HEK293T (cell line): Measurements from ENCODE around the gene URB1.

Experiments used
- CTCF ChIA-PET: fragments of 350-600 bp; formaldehyde crosslinking; extraction: SDS; loops from one replicate; lab custom pipeline; 2021; ENCODE audit warnings: antibody characterized with exemption, inconsistent platforms; lab: Yijun Ruan, JAX
- POLR2A ChIA-PET: fragments of 350-600 bp; formaldehyde crosslinking; extraction: SDS; loops from one replicate; lab custom pipeline; 2020; ENCODE audit warnings: antibody characterized with exemption, inconsistent platforms; lab: Yijun Ruan, JAX
- DNase-seq: peaks from one replicate; pipeline ENCODE4 v3.0.0; 2012; ENCODE audit warnings: mixed read lengths; ENCODE audit errors: extremely low spot score
- ARNT ChIP-seq: fragments of 450-650 bp; IDR thresholded peaks from 2 replicates; pipeline ENCODE4 v1.6.1; 2017; ENCODE audit warnings: mild to moderate bottlenecking
- BHLHE40 ChIP-seq: fragments of 450-650 bp; IDR thresholded peaks from 2 replicates; pipeline ENCODE4 v1.6.1; 2016; ENCODE audit warnings: mild to moderate bottlenecking, moderate library complexity, borderline replicate concordance
- CTBP1 ChIP-seq: fragments of 450-650 bp; IDR thresholded peaks from 2 replicates; pipeline ENCODE4 v1.6.1; 2016; ENCODE audit warnings: borderline replicate concordance
- ELF4 ChIP-seq: fragments of 450-650 bp; IDR thresholded peaks from 2 replicates; pipeline ENCODE4 v1.6.1; 2017; ENCODE audit warnings: antibody characterized with exemption
- FOXA1 ChIP-seq: fragments of 450-650 bp; IDR thresholded peaks from 2 replicates; pipeline ENCODE4 v1.6.1; 2016; ENCODE audit warnings: mild to moderate bottlenecking
- FOXK2 ChIP-seq: fragments of 450-650 bp; IDR thresholded peaks from 2 replicates; pipeline ENCODE4 v1.6.1; 2016; ENCODE audit warnings: mild to moderate bottlenecking
- FOXM1 ChIP-seq: fragments of 450-650 bp; IDR thresholded peaks from 2 replicates; pipeline ENCODE4 v1.6.1; 2017; ENCODE audit warnings: mild to moderate bottlenecking, borderline replicate concordance
- HDGF ChIP-seq: fragments of 450-650 bp; IDR thresholded peaks from 2 replicates; pipeline ENCODE4 v1.6.1; 2017; ENCODE audit warnings: antibody characterized with exemption, borderline replicate concordance
- L3MBTL2 ChIP-seq: fragments of 450-650 bp; conservative IDR thresholded peaks from 2 replicates; pipeline ENCODE4 v1.6.1; 2016; ENCODE audit warnings: mild to moderate bottlenecking
- LEF1 ChIP-seq: fragments of 450-650 bp; IDR thresholded peaks from 2 replicates; pipeline ENCODE4 v1.6.1; 2017; ENCODE audit warnings: mild to moderate bottlenecking, borderline replicate concordance
- NFRKB ChIP-seq: fragments of 450-650 bp; IDR thresholded peaks from 2 replicates; pipeline ENCODE4 v1.6.1; 2016; ENCODE audit warnings: mild to moderate bottlenecking, moderate library complexity
- SP1 ChIP-seq: fragments of 450-650 bp; IDR thresholded peaks from 2 replicates; pipeline ENCODE4 v1.6.1; 2017
- SUZ12 ChIP-seq: fragments of 450-650 bp; IDR thresholded peaks from 2 replicates; pipeline ENCODE4 v1.6.1; 2016; ENCODE audit warnings: mild to moderate bottlenecking
- TARDBP ChIP-seq: fragments of 450-650 bp; IDR thresholded peaks from 2 replicates; pipeline ENCODE4 v1.6.1; 2016
- ZNF384 ChIP-seq: fragments of 450-650 bp; IDR thresholded peaks from 2 replicates; pipeline ENCODE4 v1.6.1; 2016
- TF ChIP-seq, protein P1 (sequence below): fragments of 450-650 bp; IDR thresholded peaks from 2 replicates; pipeline ENCODE4 v1.6.1; 2016

Gene URB1

GRCh38 chr21:32426066-32426465 lies 33.3 kb upstream of the URB1 start:
- ChIA-PET CTCF (no interaction called here), POLR2A (no interaction called here)
- no peak for TF ChIP-seq ELF4
- no peak for TF ChIP-seq SP1
- DNase-seq, result no peak

- DNase-seq, result no peak
- TF ChIP-seq ZNF384, result no peak
- TF ChIP-seq, protein P1, sequence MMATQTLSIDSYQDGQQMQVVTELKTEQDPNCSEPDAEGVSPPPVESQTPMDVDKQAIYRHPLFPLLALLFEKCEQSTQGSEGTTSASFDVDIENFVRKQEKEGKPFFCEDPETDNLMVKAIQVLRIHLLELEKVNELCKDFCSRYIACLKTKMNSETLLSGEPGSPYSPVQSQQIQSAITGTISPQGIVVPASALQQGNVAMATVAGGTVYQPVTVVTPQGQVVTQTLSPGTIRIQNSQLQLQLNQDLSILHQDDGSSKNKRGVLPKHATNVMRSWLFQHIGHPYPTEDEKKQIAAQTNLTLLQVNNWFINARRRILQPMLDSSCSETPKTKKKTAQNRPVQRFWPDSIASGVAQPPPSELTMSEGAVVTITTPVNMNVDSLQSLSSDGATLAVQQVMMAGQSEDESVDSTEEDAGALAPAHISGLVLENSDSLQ, result no peak
- no peak for TF ChIP-seq SUZ12
- ChIA-PET CTCF (interaction anchor here (0.7 kb wide), 1 partner anchor 153 kb away, joined by 3 read pairs; no protein-coding TSS in a partner anchor), POLR2A (no interaction called here)
These were observed 32.8 kb upstream of the URB1 start for GRCh38 chr21:32425628-32426027.

- ChIA-PET POLR2A (no interaction called here), CTCF (no interaction called here)
- no peak for DNase-seq
- TF ChIP-seq BHLHE40 (no peak), LEF1 (no peak), FOXA1 (no peak), CTBP1 (no peak), FOXM1 (no peak), ARNT (no peak), NFRKB (no peak), HDGF (no peak), ZNF384 (no peak), ELF4 (no peak), FOXK2 (no peak), L3MBTL2 (no peak), SP1 (no peak)
- TF ChIP-seq, protein P1, result no peak
These were observed 31.9 kb upstream of the URB1 start for GRCh38 chr21:32424674-32425073.

DNA sequence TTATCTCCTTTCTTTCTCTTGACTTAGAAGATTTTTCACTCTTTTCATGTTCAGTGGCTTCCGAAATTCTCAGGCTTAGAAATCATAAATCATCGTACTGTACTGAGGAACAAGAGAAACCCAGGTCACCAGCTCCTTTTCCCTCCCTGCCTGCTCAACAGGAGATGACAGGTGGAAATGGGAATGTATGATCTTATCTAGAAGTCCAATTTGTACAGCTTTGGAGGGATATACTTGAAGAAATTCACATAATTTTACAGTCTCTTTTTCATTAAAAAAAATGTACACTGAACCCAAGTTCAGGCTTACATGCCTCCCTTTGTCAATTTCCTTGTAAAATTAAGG lies 31.4 kb upstream of the URB1 start:
- ChIA-PET POLR2A (no interaction called here), CTCF (no interaction called here)
- DNase-seq, result no peak
- no peak for TF ChIP-seq NFRKB
- TF ChIP-seq SUZ12, result no peak
- TF ChIP-seq BHLHE40, result no peak
- no peak for TF ChIP-seq SP1
- TF ChIP-seq FOXM1, result no peak
- no peak for TF ChIP-seq FOXK2
- TF ChIP-seq HDGF, result no peak
- TF ChIP-seq L3MBTL2, result no peak
- no peak for TF ChIP-seq LEF1
- no peak for TF ChIP-seq ARNT
- TF ChIP-seq ZNF384, result no peak
- TF ChIP-seq TARDBP, result no peak
- TF ChIP-seq ELF4, result no peak

DNA sequence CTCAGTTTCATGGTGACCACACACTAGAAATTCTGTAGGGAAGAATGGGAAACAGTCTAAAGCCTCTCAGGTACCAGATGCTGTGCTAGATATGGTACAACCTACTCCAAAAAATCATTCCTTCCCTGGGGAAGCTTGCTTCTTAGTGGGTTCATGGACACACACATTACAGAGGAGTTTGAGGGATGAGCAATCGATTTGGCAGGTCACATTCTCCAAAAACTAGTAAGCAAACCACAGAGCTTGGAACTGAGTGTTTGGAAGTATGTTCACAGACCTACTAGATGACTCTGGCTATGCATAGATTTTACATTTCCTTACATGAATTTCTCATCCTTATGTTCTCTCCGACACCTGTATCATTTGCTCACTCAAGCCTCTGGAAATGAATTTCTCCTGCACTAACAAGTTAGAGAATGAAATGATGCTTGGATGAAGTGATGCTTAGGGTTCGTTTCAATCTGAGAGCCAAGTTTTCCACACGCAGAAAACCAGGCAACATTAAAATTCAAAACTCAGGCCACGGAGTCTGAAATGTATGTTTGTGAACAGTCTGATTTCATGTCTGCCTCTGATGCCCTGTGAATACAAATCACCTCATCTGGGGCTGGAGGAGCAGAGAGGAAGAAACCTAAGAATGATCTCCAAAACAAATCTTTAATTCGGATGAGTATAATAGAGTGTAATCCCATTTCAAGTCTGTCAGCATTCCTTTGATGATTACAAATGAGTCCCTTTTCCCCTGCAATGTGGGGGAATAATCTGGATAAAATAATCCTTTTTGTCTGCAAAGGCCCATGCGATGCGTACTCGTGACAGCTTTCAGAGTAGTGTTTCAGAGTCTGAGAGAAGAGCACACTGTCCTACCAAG lies 30.7 kb upstream of the URB1 start:
- CTCF ChIA-PET, result no interaction called here
- TF ChIP-seq ZNF384 (no peak), SUZ12 (no peak), L3MBTL2 (no peak), ARNT (no peak), HDGF (no peak), TARDBP (no peak)
- POLR2A ChIA-PET, result no interaction called here
- no peak for DNase-seq

DNA sequence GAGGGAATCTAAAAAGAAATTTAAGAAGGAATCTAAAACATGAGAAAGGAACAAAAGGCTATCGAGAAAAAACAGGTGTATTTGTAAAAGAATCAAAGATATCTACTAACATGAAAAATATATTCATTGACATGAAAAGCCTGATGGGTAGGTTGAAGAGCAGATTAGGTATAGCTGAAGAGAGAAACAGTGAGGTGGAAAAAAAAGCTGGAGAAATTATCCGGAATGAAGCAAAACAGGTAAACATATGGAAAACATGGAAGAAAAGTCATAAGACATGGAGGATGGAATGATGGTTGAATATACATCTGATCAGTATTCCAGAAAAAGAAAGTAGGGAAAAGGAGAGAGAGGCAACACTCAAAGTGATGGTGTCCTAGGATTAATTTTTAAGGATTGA lies 29.3 kb upstream of the URB1 start:
- TF ChIP-seq HDGF, result no peak
- no peak for TF ChIP-seq CTBP1
- no peak for TF ChIP-seq L3MBTL2
- TF ChIP-seq FOXK2, result no peak
- no peak for TF ChIP-seq ZNF384
- no peak for TF ChIP-seq FOXM1
- no peak for TF ChIP-seq ELF4
- no peak for TF ChIP-seq SP1
- TF ChIP-seq, protein P1, result no peak
- no peak for TF ChIP-seq TARDBP
- DNase-seq, result no peak
- ChIA-PET POLR2A (no interaction called here), CTCF (no interaction called here)

GRCh38 chr21:32418146-32418545 lies 25.3 kb upstream of the URB1 start:
- TF ChIP-seq TARDBP (no peak), FOXM1 (no peak), LEF1 (no peak), SUZ12 (no peak), HDGF (no peak), ARNT (no peak)
- TF ChIP-seq, protein P1, result no peak
- CTCF ChIA-PET, result interaction anchor here (0.7 kb wide), 1 partner anchor 9 kb away, joined by 4 read pairs; no protein-coding TSS in a partner anchor
- no peak for DNase-seq
- POLR2A ChIA-PET, result no interaction called here
